H1 (cell line): ENCODE data around the gene UVRAG. TPM values are rescaled to one million over a fixed set of nuclear protein-coding genes. Genes with fewer than 3 reads are reported as not detected.

Experiments
- CBX5 ChIP-seq: fragments of 300-800, 300-1000 bp; sonication (generic); IDR thresholded peaks from 2 replicates; pipeline ENCODE4 v1.7.1; 2016; ENCODE audit warnings: antibody characterized with exemption, low read length, low read depth
- SP4 ChIP-seq: IDR thresholded peaks from 2 replicates; pipeline ENCODE4 v1.6.1; 2012; ENCODE audit warnings: low read length, inconsistent platforms
- polyA plus RNA-seq, 7 experiments: library from polyadenylated mRNA; depleted of rRNA in 3 of 7; stranded (reverse) in 5 of 7; unstranded in 2 of 7; fragments of >200 nt in 5 of 7; fragments of 200-250 nt in 2 of 7; gene quantifications; 1 replicate in 5 of 7; 2 replicates in 1 of 7; 4 replicates in 1 of 7; pipeline versions ENCODE4 v1.2.1 to v1.2.3, GENCODE V29; 2011 to 2013; ENCODE audit warnings: missing spikeins in 2 of 7, mixed read lengths in 2 of 7
- total RNA-seq: library from RNA; stranded (reverse); fragmentation: NEBNext Ultra II Directional; extraction: Animal tissue kit (Norgen Biotek cat#: 25700); gene quantifications from 2 replicates; pipeline ENCODE4 v1.2.1, GENCODE V29; 2021

UVRAG gene
- total and polyA plus RNA-seq, 2 of the 8 experiments (the other 6 are each of a cell fraction or from before 2014, with no cell fraction given) = 5.5 to 14.7 TPM

GRCh38 chr11:75945446-75945845 lies 130.4 kb downstream of the UVRAG start (continued):
- TF ChIP-seq SP4 (no peak), CBX5 (no peak)
